DND-41 (cell line): ENCODE results near the gene RASSF8.

Experiments
- ATAC-seq: fragments of 200-7000 bp; cut with Tn5 transposase; 3 replicates; pipeline ENCODE4 v1.9.1; 2021; ENCODE audit warnings: low read depth; ENCODE audit not compliant: insufficient read depth
- DNase-seq: peaks from one replicate; pipeline ENCODE4 v3.0.0-alpha.2; 2020
- H2AFZ ChIP-seq: 2 replicates; pipeline ENCODE4 v1.6.0; 2012; ENCODE audit warnings: low read depth, low read length
- H3K27ac ChIP-seq: 2 replicates; pipeline ENCODE4 v1.5.1; 2012; ENCODE audit warnings: low read length, inconsistent platforms
- H3K27me3 ChIP-seq: fragments of 200-600 bp; sonication (generic); 2 replicates; pipeline ENCODE4 v1.6.0; 2012; ENCODE audit warnings: low read length, mild to moderate bottlenecking, inconsistent platforms; ENCODE audit not compliant: insufficient read depth, poor library complexity
- H3K36me3 ChIP-seq: 2 replicates; pipeline ENCODE4 v1.5.1; 2012; ENCODE audit warnings: low read length, inconsistent platforms; ENCODE audit not compliant: insufficient read depth
- H3K4me1 ChIP-seq: 2 replicates; pipeline ENCODE4 v1.5.1; 2012; ENCODE audit warnings: mild to moderate bottlenecking, low read length; ENCODE audit not compliant: insufficient read depth
- H3K4me2 ChIP-seq: 2 replicates; pipeline ENCODE4 v1.6.0; 2012; ENCODE audit warnings: mild to moderate bottlenecking, moderate library complexity, low read length, inconsistent platforms; ENCODE audit not compliant: insufficient read depth
- H3K4me3 ChIP-seq, 2 experiments: fragments of 200-600 bp in 1 of 2; shearing (Covaris generic) in 1 of 2; 2 replicates each; pipeline ENCODE4 v1.5.1; 2012 to 2016; ENCODE audit warnings: inconsistent platforms in 2 of 2, low read length in 2 of 2, mild to moderate bottlenecking in 2 of 2, low read depth in 1 of 2, moderate library complexity in 1 of 2
- H3K79me2 ChIP-seq: 2 replicates; pipeline ENCODE4 v1.6.0; 2012; ENCODE audit warnings: low read length, inconsistent platforms; ENCODE audit not compliant: insufficient read depth
- H3K9ac ChIP-seq: 2 replicates; pipeline ENCODE4 v1.6.0; 2012; ENCODE audit warnings: low read depth, mild to moderate bottlenecking, inconsistent platforms, low read length, moderate library complexity
- H3K9me3 ChIP-seq: 2 replicates; pipeline ENCODE4 v1.5.1; 2012; ENCODE audit warnings: low read length, moderate library complexity, mild to moderate bottlenecking, inconsistent platforms; ENCODE audit not compliant: insufficient read depth, severe bottlenecking
- H4K20me1 ChIP-seq: 2 replicates; pipeline ENCODE4 v1.6.0; 2012; ENCODE audit warnings: low read length; ENCODE audit not compliant: insufficient read depth
- CTCF ChIP-seq: IDR thresholded peaks from 2 replicates; pipeline ENCODE4 v1.5.1; 2012; ENCODE audit warnings: borderline replicate concordance, low read length, moderate library complexity, mild to moderate bottlenecking; ENCODE audit not compliant: poor library complexity, severe bottlenecking; ENCODE audit errors: extremely low read depth
- EZH2 ChIP-seq: IDR thresholded peaks from 3 replicates; pipeline ENCODE4 v1.6.1; 2012; ENCODE audit warnings: borderline replicate concordance, low read depth, mild to moderate bottlenecking, moderate library complexity, low read length, inconsistent platforms; ENCODE audit not compliant: severe bottlenecking

RASSF8 gene

GRCh38 chr12:26029736-26030022 is 71.2 kb downstream of the RASSF8 start:
- no peak for ATAC-seq
- H3K79me2 ChIP-seq: no peaks in the 10 kb centered on the region

GRCh38 chr12:26030371-26030770 is 71.9 kb downstream of the RASSF8 start:
- Histone ChIP-seq H3K9ac (no peak overlapping the region), H3K9me3 (no peaks in the 10 kb centered on the region), H3K4me3 (no peak overlapping the region), H4K20me1 (no peaks in the 10 kb centered on the region), H3K4me1 (no peaks in the 10 kb centered on the region), H3K27ac (no peak overlapping the region), H3K4me2 (no peak overlapping the region), H3K36me3 (no peaks in the 10 kb centered on the region), H3K27me3 (peaks cover 15% of the 10 kb centered on the region), H2AFZ (no peak overlapping the region), H3K79me2 (no peaks in the 10 kb centered on the region)
- no peak for DNase-seq
- ATAC-seq: no peak
- TF ChIP-seq EZH2 (no peak), CTCF (no peak)

More at GRCh38 chr12:26029736-26030022, 71.2 kb downstream of the RASSF8 start:
- TF ChIP-seq EZH2: no peak
- no peak for TF ChIP-seq CTCF
- H3K9me3 ChIP-seq: no peaks in the 10 kb centered on the region
- no peak overlapping the region for H2AFZ ChIP-seq
- H3K4me1 ChIP-seq: no peaks in the 10 kb centered on the region
- H3K27me3 ChIP-seq: peaks cover 15% of the 10 kb centered on the region
- H3K9ac ChIP-seq: no peak overlapping the region
- no peak overlapping the region for H3K27ac ChIP-seq
- H3K4me2 ChIP-seq: no peak overlapping the region
- H3K36me3 ChIP-seq: no peaks in the 10 kb centered on the region
- H4K20me1 ChIP-seq: no peaks in the 10 kb centered on the region
- DNase-seq: no peak
- H3K4me3 ChIP-seq: no peak overlapping the region

- H3K27ac ChIP-seq: no peak overlapping the region
- H2AFZ ChIP-seq: no peak overlapping the region
- H3K9ac ChIP-seq: no peak overlapping the region
- peaks cover 15% of the 10 kb centered on the region for H3K27me3 ChIP-seq
- H4K20me1 ChIP-seq: no peaks in the 10 kb centered on the region
- H3K4me3 ChIP-seq: no peak overlapping the region
- H3K36me3 ChIP-seq: no peaks in the 10 kb centered on the region
- DNase-seq (no peak), ATAC-seq (no peak)
- TF ChIP-seq CTCF (no peak), EZH2 (no peak)
- H3K9me3 ChIP-seq: no peaks in the 10 kb centered on the region
- no peak overlapping the region for H3K4me2 ChIP-seq
- H3K79me2 ChIP-seq: no peaks in the 10 kb centered on the region
- H3K4me1 ChIP-seq: no peaks in the 10 kb centered on the region
Measured at GRCh38 chr12:26031318-26031717, 72.8 kb downstream of the RASSF8 start.

GRCh38 chr12:26031827-26032226 is 73.3 kb downstream of the RASSF8 start:
- ATAC-seq (no peak), DNase-seq (no peak)
- Histone ChIP-seq H3K27me3 (peaks cover 15% of the 10 kb centered on the region), H3K36me3 (no peaks in the 10 kb centered on the region), H3K4me1 (no peaks in the 10 kb centered on the region), H3K4me3 (no peak overlapping the region), H3K27ac (no peak overlapping the region), H3K4me2 (no peak overlapping the region), H3K9me3 (no peaks in the 10 kb centered on the region), H3K9ac (no peak overlapping the region), H2AFZ (no peak overlapping the region), H4K20me1 (no peaks in the 10 kb centered on the region), H3K79me2 (no peaks in the 10 kb centered on the region)
- TF ChIP-seq EZH2: no peak
- TF ChIP-seq CTCF: no peak
